Endometrium (tissue), 2 donors: ENCODE results near the gene MON1B.
A peak's percentile ranks its signal among the peaks of the same experiment; 100 is the strongest.
"Not testable (repeated sequence)": the region's sequence is repeated elsewhere in the genome, so short reads cannot be mapped to it uniquely, and the experiment has no call there.

ENCODE experiments used
- FAIRE-seq: peaks from 2 replicates; lab custom pipeline; 2012; peaks lifted over from hg19 to GRCh38; lab: Jason Lieb, UNC
- donor health status: control.
- donor health status: control.

Gene MON1B

GRCh38 chr16:77190478-77191258 lies at the start of gene MON1B:
MON1B (plus strand) TSS chr16:77191190; CDS start chr16:77191486, 296 bp downstream.
- peak; percentile 99 for FAIRE-seq

GRCh38 chr16:77143364-77143763 lies 47.6 kb upstream of the MON1B start:
- no peak for FAIRE-seq

- no peak for FAIRE-seq
Measured at GRCh38 chr16:77148121-77148520, 42.9 kb upstream of the MON1B start.

DNA sequence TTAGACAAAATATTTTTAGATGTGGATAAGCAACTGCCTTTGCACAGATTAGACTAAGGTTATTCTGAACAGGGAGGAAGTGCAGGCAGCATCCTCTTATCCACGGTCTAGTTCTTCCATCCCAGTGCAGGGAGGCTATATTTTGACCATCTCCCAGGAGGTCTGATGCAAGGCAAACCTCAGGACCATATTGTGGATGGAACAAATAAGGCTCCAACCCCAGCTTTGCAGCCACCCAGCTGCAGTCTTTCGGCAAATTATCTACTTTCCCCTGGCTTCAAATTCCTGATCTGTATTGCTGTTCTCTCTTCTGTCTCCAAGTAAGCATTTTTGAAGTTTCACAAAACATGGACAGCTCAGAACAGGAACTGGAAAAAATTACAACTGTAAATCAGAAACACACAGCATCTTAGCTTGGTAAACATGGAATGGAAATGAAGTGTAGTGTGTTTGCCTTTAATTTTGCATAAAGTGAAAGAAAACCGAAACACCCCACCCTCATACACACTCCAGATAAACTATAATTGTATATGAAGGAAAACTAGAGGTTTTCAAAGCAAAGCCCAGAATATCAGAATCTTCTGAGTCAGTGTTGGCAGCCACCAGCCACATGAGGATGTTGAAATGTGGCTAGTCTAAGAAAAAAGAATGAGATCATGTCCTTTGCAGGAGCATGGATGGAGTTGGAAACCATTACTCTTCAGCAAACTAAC lies 33.5 kb upstream of the MON1B start:
- no peak for FAIRE-seq

DNA sequence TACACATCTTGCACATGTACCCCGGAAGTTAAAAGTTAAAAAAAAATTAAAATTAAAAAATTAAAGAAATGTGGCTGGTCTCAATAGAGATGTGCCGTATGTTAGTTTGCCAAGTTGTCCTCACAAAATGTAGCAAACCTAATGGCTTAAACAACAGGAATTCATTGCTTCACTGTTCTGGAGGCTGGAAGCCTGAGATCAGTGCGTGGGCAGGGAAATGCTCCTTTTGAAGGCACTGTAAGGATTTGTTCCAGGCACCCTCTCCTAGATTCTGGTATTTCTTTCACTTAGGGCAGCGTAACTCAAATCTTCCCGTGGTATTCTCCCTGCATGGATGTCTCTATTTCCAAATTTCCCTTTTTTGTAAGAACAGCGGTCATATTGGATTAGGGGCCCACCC lies 32.7 kb upstream of the MON1B start:
- no peak for FAIRE-seq

DNA sequence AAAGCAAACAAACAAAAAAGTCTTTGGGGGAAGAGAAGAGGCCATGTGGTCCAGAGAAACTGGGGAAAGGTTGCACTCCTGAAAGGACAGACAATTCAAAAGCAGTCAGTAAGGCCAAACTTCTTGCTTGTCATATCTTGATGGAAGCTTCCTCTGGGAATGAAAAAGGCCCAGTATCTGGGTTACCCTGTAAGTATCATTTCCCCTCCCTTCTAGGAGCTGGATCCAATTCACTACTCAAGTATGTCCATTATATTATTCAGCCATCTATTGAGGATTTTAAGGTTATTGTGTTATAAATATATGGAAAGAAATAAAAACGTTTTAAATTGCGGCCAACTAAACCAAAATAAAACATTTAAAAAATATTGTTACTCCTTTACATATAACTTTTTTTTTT lies 26.0 kb upstream of the MON1B start:
- FAIRE-seq: no peak

GRCh38 chr16:77165536-77166236 lies 25.3 kb upstream of the MON1B start:
- FAIRE-seq: not testable (repeated sequence)

- FAIRE-seq: no peak
Measured at GRCh38 chr16:77166726-77167125, 24.3 kb upstream of the MON1B start.

DNA sequence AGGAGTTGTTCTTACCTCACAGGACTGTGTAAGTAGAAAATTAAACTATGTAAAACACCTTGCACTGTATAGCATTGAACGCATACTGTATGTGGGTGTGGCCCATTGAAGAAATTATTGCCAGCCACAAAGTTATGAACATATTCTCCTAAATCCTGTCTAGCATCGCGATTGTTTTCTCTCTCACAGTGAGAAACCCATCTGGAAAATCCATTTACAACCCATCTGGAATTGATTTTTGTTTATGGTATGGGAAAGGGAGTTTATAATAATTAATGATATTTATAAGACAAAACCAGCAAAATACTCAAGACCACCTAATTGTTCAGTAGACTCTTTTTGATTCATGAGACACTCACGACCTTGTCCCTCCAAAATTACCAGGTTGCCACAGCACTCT lies 22.1 kb upstream of the MON1B start:
- no peak for FAIRE-seq

GRCh38 chr16:77169650-77170236 lies 21.2 kb upstream of the MON1B start:
- FAIRE-seq: no peak

- FAIRE-seq: no peak
Measured at GRCh38 chr16:77170805-77171204, 20.2 kb upstream of the MON1B start.

- FAIRE-seq: no peak
Measured at GRCh38 chr16:77171745-77172635, 19.0 kb upstream of the MON1B start.

DNA sequence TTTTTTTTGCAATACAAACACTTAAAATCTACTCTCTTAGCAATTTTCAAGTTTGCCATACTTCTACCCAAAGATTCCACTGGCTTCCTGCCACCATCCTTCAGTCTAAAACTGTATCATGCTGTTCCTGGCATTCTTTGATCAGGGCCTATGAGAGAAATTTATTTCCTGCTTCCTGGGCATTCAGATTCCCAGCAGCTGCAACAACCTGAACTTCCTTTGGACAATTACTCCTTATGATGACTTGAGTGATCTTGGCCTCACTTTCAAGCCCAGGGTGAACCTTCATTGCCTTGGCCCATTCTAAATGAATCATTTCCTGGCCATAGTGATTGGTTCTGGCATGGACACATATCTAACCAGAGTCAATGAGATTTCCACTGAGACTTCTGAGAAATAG lies 18.0 kb upstream of the MON1B start:
- FAIRE-seq: no peak

- no peak for FAIRE-seq
Measured at GRCh38 chr16:77183137-77183536, 7.9 kb upstream of the MON1B start.

DNA sequence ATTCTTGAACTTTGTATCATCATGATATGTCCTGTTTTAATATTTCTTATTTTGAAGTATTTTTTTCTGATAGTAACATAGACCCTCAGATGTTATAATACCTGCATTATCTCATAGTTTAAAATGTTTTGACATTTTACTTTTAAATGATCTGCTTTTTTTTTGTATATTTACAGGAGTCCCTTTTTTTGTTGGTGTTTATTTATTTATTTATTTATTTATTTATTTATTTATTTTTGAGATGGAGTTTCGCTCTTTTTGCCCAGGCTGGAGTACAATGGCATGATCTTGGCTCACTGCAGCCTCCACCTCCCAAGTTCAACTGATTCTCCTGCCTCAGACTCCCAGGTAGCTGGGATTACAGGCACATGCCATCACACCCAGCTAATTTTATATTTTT lies 4.7 kb upstream of the MON1B start:
- peak; percentile 72 for FAIRE-seq

- no peak for FAIRE-seq
Measured at GRCh38 chr16:77190190-77190477, 856 bp upstream of the MON1B start.

DNA sequence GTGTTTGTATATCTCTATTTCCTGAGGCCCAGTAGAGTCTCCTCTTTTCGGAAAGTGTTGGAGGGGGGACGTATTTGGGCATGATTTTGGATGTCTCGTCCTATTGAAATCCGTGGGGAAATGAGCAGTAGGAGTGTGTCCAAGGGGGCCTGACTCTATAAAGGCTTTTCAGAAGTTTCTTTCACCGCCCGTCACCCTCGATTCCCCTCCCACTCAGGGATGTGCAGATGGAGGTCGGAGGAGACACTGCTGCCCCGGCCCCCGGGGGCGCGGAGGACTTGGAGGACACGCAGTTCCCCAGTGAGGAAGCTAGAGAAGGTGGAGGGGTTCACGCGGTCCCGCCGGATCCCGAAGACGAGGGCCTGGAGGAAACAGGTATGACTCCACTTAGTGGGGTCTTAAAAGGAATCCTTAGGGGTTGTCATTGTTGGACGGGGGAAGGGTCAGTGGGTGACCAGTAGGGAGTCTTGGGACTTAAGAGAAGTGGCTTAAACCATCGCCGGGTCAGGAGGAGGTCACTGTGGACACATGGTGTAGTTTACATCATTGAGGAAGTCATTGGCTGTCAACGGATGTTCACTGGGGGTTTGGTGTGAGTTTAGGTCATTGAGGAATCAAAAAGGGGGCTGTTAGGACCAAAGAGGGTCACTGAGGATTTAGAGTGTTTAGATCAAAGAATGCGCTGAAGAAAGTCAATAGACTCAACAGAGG lies 424 bp downstream of the MON1B start:
- FAIRE-seq: no peak

DNA sequence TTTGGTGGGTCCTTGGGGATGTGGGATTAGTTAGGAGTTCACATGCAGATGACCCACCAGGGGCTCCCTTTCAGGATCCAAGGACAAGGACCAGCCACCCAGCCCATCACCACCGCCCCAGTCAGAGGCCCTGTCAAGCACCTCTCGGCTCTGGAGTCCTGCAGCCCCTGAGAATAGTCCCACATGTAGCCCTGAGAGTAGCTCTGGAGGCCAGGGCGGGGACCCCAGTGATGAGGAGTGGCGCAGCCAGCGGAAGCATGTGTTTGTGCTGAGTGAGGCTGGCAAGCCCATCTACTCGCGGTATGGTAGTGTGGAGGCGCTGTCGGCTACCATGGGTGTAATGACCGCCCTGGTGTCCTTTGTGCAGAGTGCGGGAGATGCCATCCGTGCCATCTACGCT lies 2.4 kb downstream of the MON1B start:
- FAIRE-seq: no peak

GRCh38 chr16:77194295-77195231 lies 3.6 kb downstream of the MON1B start:
- FAIRE-seq: no peak

GRCh38 chr16:77195411-77195810 lies 4.4 kb downstream of the MON1B start:
- FAIRE-seq: no peak
